ENCODE data around the gene CCDC88C. TPM values are rescaled to one million over a fixed set of nuclear protein-coding genes. Genes with fewer than 3 reads are reported as not detected.
A peak's percentile ranks its signal among the peaks of the same experiment; 100 is the strongest.

Gene CCDC88C
- total RNA-seq, 4 donors from 2014 or later, result 3.2 to 32.7 (median 11.0) TPM

DNA sequence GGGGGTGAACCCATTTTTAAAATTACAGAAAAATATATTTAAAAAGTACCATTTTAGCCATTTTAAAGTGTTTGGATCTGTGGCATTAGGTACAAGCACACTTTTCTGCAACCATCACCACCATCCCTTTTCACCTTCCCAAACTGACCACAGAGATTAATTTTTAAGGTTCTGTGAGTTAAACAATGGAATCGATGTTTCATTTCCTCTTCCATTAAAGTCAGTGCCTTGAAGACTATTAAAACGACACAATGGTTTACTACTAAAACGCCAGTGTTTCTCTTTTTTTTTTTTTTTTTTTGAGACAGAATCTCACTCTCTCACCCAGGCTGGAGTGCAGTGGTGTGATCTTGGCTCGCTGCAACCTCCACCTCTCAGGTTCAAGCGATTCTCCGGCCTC, 95.0 kb downstream of the CCDC88C start:
- Histone ChIP-seq H3K27me3 (no peaks in the 10 kb centered on the region), H3K4me1 (peaks cover 0 to 6% of the 10 kb centered on the region in 2 donors), H3K9me3 (no peaks in the 10 kb centered on the region), H3K4me3 (no peak overlapping the region), H3K36me3 (no peaks in the 10 kb centered on the region), H3K27ac (peak overlapping the region; percentile 58 to 86)
- no peak for DNase-seq
- intact Hi-C loops (cut with DNase I; ENCODE audit: low total_unique reads), result loop anchor here (5.0 kb wide), 1 partner anchor 95 kb away; the partner anchor contains the start of gene CCDC88C
- TF ChIP-seq POLR2A (IDR thresholded peaks at IDR 0.05), result no peak
- TF ChIP-seq, protein P1, sequence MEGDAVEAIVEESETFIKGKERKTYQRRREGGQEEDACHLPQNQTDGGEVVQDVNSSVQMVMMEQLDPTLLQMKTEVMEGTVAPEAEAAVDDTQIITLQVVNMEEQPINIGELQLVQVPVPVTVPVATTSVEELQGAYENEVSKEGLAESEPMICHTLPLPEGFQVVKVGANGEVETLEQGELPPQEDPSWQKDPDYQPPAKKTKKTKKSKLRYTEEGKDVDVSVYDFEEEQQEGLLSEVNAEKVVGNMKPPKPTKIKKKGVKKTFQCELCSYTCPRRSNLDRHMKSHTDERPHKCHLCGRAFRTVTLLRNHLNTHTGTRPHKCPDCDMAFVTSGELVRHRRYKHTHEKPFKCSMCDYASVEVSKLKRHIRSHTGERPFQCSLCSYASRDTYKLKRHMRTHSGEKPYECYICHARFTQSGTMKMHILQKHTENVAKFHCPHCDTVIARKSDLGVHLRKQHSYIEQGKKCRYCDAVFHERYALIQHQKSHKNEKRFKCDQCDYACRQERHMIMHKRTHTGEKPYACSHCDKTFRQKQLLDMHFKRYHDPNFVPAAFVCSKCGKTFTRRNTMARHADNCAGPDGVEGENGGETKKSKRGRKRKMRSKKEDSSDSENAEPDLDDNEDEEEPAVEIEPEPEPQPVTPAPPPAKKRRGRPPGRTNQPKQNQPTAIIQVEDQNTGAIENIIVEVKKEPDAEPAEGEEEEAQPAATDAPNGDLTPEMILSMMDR (IDR thresholded peaks at IDR 0.05), result no peak

DNA sequence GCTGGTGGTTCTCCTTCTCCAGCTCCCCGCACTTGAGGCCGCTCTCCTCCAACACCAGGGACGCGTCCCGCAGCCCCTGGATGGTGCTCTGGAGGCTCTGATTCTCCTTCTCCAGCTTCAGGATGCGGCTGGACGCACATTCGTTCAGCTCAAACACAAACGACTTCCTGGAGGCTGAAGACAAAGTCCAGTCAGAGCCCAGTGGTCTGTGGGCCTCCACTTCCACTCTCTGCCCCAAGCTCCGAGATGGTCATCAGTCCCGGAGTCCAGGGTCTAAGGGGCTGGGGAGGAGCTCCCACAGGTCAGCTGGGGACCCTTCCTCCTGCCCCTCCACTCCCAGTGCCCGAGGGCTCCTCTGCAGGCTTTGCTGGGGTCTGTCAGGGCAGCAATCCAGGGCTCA, 96.5 kb downstream of the CCDC88C start:
- intact Hi-C loops (cut with DNase I; ENCODE audit: low total_unique reads), result loop anchor here (5.0 kb wide), 1 partner anchor 96 kb away; the partner anchor contains the start of gene CCDC88C
- Histone ChIP-seq H3K36me3 (no peaks in the 10 kb centered on the region), H3K4me3 (no peak overlapping the region), H3K9me3 (no peaks in the 10 kb centered on the region), H3K27me3 (no peaks in the 10 kb centered on the region), H3K4me1 (peaks cover 0 to 12% of the 10 kb centered on the region in 2 donors), H3K27ac (no peak overlapping the region)
- no peak for DNase-seq
- TF ChIP-seq, protein P1 (IDR thresholded peaks at IDR 0.05), result no peak
- TF ChIP-seq POLR2A (IDR thresholded peaks at IDR 0.05), result no peak

DNA sequence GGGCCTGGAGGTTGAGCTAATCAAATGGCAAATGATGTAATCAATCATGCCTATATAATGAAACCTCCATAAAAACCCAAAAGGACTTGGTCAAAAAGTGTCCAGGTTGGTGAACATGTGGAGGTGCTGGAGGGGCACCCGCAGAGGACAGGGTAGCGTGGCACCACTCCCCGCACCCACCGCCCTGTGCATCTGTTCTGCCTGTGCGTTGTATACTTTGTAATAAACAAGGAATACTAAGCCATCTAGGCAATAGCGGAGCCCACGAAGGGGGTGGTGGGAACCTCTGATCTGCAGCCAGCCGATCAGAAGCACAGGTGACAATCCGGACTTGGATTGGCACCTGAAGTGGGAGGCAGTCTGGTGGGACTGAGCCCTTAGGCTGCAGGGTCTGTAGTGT, 97.4 kb downstream of the CCDC88C start:
- Histone ChIP-seq H3K27me3 (no peaks in the 10 kb centered on the region), H3K9me3 (no peaks in the 10 kb centered on the region), H3K36me3 (no peaks in the 10 kb centered on the region), H3K4me1 (peaks cover 0 to 12% of the 10 kb centered on the region in 2 donors), H3K4me3 (no peak overlapping the region), H3K27ac (no peak overlapping the region)
- intact Hi-C loops (cut with DNase I; ENCODE audit: low total_unique reads), result loop anchor here (5.0 kb wide), 1 partner anchor 97 kb away; the partner anchor contains the start of gene CCDC88C
- no peak for DNase-seq
- TF ChIP-seq, protein P1 (IDR thresholded peaks at IDR 0.05), result no peak
- no peak for TF ChIP-seq POLR2A (IDR thresholded peaks at IDR 0.05)

DNA sequence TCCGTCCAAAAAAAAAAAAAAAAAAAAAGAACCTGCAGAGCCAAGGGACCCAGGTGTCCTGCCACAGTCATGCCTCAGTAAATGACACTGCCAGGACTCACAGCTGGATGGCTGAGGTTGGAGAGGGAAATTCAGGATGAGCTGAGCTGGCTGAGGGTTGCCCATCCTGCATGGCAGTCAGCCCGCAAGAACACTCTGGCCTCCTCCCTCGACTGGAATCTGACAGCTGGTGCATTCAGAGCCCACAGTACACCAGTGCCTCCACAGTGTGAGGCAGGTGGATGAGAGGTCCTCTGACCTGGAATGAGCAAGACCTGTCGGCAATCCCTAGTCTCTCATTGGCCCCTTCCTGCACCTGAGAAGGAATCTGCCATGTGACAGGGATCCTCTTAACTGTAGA, 98.7 kb downstream of the CCDC88C start:
- DNase-seq, result no peak
- H3K27ac ChIP-seq, result no peak overlapping the region
- no peak for TF ChIP-seq POLR2A (IDR thresholded peaks at IDR 0.05)
- TF ChIP-seq, protein P1 (IDR thresholded peaks at IDR 0.05), result no peak
- H3K4me3 ChIP-seq, result no peak overlapping the region
- H3K4me1 ChIP-seq, result peaks cover 0 to 7% of the 10 kb centered on the region in 2 donors
- no peaks in the 10 kb centered on the region for H3K9me3 ChIP-seq
- H3K36me3 ChIP-seq, result no peaks in the 10 kb centered on the region
- intact Hi-C loops (cut with DNase I; ENCODE audit: low total_unique reads), result no loop called here
- H3K27me3 ChIP-seq, result no peaks in the 10 kb centered on the region

DNA sequence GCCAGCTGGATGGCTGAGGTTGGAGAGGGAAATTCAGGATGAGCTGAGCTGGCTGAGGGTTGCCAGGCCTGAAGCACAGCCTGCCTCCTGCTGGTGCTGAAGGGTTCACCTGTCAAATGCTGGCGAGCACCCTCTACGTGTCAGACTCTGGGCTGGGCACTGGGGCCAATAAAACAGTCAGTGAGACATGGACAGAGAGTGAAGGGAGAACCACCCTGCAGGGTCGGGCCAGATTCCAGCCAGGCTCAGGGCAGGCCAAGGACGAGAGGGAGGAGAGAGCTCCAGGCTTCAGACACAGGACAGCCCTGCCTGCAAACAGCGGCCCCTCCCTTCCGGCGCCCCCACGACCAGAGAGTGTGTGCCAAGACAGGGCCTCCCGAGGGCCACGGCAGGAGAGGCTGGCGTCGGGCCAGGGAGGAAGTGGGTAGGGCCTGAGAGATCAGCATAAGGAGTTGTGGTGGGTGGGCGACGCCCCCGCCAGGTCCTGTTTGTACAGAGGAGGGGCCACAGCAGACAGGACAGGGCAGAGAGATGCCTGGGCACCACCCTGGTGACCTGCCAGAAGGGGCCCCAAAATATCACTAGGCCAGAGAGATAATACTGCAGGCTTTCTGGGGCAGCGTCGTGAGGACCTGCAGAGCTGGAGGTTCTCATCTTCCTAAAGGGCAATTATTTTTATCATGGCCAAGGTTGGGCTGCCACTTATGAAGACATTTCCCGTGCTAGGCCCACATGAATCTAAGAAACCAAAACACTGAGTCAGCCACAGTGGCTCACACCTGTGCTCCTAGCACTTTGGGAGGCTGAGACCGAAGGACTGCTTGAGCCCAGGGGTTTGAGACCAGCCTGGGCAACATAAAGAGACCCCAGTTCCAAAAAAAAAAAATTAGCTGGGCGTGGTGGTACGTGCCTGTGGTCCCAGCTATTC, 100.0 kb downstream of the CCDC88C start:
- TF ChIP-seq, protein P1 (IDR thresholded peaks at IDR 0.05), result peak in 2 of 4 experiments; percentile 8 to 10
- no peak for TF ChIP-seq POLR2A (IDR thresholded peaks at IDR 0.05)
- Histone ChIP-seq H3K27me3 (no peaks in the 10 kb centered on the region), H3K4me3 (no peak overlapping the region), H3K9me3 (no peaks in the 10 kb centered on the region), H3K4me1 (peaks cover 0 to 7% of the 10 kb centered on the region in 2 donors), H3K36me3 (no peaks in the 10 kb centered on the region), H3K27ac (no peak overlapping the region)
- DNase-seq, result peak; percentile 52 to 57
- intact Hi-C loops (cut with DNase I; ENCODE audit: low total_unique reads), result no loop called here
